GM18519 (cell line): ENCODE results near the gene LARGE1.

ENCODE experiments used
- ATAC-seq: cut with Tn5 transposase; IDR thresholded peaks from one replicate; pipeline ENCODE4 v1.9.1; 2021; ENCODE audit warnings: mild to moderate bottlenecking, moderate library complexity; ENCODE audit not compliant: unreplicated experiment, low FRiP score

LARGE1 gene

GRCh38 chr22:33887173-33887572, 33.1 kb downstream of the LARGE1 start:
- ATAC-seq: no peak

GRCh38 chr22:33886696-33887095, 33.6 kb downstream of the LARGE1 start:
- ATAC-seq: no peak

GRCh38 chr22:33884829-33885228, 35.4 kb downstream of the LARGE1 start:
- no peak for ATAC-seq

- ATAC-seq: no peak
Measured at GRCh38 chr22:33883961-33884808, 36.1 kb downstream of the LARGE1 start.

- no peak for ATAC-seq
Measured at GRCh38 chr22:33883561-33883960, 36.7 kb downstream of the LARGE1 start.

GRCh38 chr22:33882991-33883390, 37.3 kb downstream of the LARGE1 start:
- ATAC-seq: no peak

- ATAC-seq: no peak
Measured at GRCh38 chr22:33880986-33881385, 39.3 kb downstream of the LARGE1 start.

- ATAC-seq: no peak
Measured at GRCh38 chr22:33879796-33880195, 40.5 kb downstream of the LARGE1 start.

GRCh38 chr22:33875316-33875715, 45.0 kb downstream of the LARGE1 start:
- no peak for ATAC-seq

- no peak for ATAC-seq
Measured at GRCh38 chr22:33874206-33874605, 46.1 kb downstream of the LARGE1 start.

GRCh38 chr22:33873666-33874065, 46.6 kb downstream of the LARGE1 start:
- no peak for ATAC-seq

GRCh38 chr22:33873186-33873585, 47.1 kb downstream of the LARGE1 start:
- no peak for ATAC-seq

GRCh38 chr22:33871935-33872334, 48.3 kb downstream of the LARGE1 start:
- ATAC-seq: no peak

- ATAC-seq: no peak
Measured at GRCh38 chr22:33869946-33870345, 50.3 kb downstream of the LARGE1 start.

GRCh38 chr22:33867971-33868370, 52.3 kb downstream of the LARGE1 start:
- ATAC-seq: no peak

GRCh38 chr22:33867118-33867866, 53.0 kb downstream of the LARGE1 start:
- no peak for ATAC-seq

GRCh38 chr22:33866511-33866910, 53.8 kb downstream of the LARGE1 start:
- ATAC-seq: no peak

GRCh38 chr22:33865996-33866395, 54.3 kb downstream of the LARGE1 start:
- no peak for ATAC-seq

- ATAC-seq: no peak
Measured at GRCh38 chr22:33865248-33865647, 55.0 kb downstream of the LARGE1 start.

GRCh38 chr22:33864723-33865130, 55.5 kb downstream of the LARGE1 start:
- no peak for ATAC-seq

- no peak for ATAC-seq
Measured at GRCh38 chr22:33861216-33861875, 58.9 kb downstream of the LARGE1 start.
